IMR-90 (cell line): ENCODE data around the gene CIZ1. TPM values are rescaled to one million over a fixed set of nuclear protein-coding genes. Genes with fewer than 3 reads are reported as not detected.

ENCODE experiments used
- ATAC-seq: fragments of 200-7000 bp; cut with Tn5 transposase; 2 replicates; pipeline ENCODE4 v1.9.1; 2020; ENCODE audit warnings: low read depth, mild to moderate bottlenecking, moderate library complexity
- BruUV-seq: library from RNA; stranded (reverse); fragments of 400-500 nt; replicated peaks from 2 replicates; lab custom pipeline; 2021; lab: Mats Ljungman, UMichigan
- CTCF ChIA-PET: fragments of 300-600 bp; formaldehyde crosslinking; extraction: SDS; loops from one replicate; lab custom pipeline; 2021; ENCODE audit warnings: antibody characterized with exemption; lab: Yijun Ruan, JAX
- POLR2A ChIA-PET: fragments of 300-600 bp; sonication (Branson Sonifier 250); formaldehyde crosslinking; loops from one replicate; lab custom pipeline; 2022; ENCODE audit warnings: antibody characterized with exemption; ENCODE audit not compliant: unreplicated experiment; lab: Charles Lee
- DNase-seq: peaks from one replicate; pipeline ENCODE4 v3.0.0; 2013
- H2AFZ ChIP-seq: replicated peaks from 2 replicates; pipeline ENCODE3; 2013; ENCODE audit warnings: low read length, mild to moderate bottlenecking; ENCODE audit not compliant: poor library complexity
- H2AK5ac ChIP-seq: 2 replicates; pipeline ENCODE4 v1.6.1; 2013; ENCODE audit warnings: low read depth, low read length, inconsistent platforms
- H2AK9ac ChIP-seq: replicated peaks from 2 replicates; pipeline ENCODE3; 2013; ENCODE audit warnings: mild to moderate bottlenecking, low read depth, low read length, moderate library complexity; ENCODE audit not compliant: poor library complexity
- H2BK120ac ChIP-seq: 2 replicates; pipeline ENCODE4 v1.6.1; 2013; ENCODE audit warnings: low read depth, low read length, inconsistent platforms
- H2BK15ac ChIP-seq: 3 replicates; pipeline ENCODE4 v1.6.1; 2013; ENCODE audit warnings: low read depth, low read length, inconsistent platforms
- H2BK20ac ChIP-seq: 2 replicates; pipeline ENCODE4 v1.6.1; 2013; ENCODE audit warnings: low read depth, mild to moderate bottlenecking, inconsistent platforms, low read length, moderate library complexity
- H2BK5ac ChIP-seq: 2 replicates; pipeline ENCODE4 v1.6.1; 2013; ENCODE audit warnings: mild to moderate bottlenecking, low read depth, low read length, inconsistent platforms; ENCODE audit not compliant: poor library complexity, severe bottlenecking
- H3K14ac ChIP-seq: replicated peaks from 2 replicates; pipeline ENCODE4 v1.6.1; 2013; ENCODE audit warnings: low read depth, low read length, inconsistent platforms
- H3K18ac ChIP-seq: 2 replicates; pipeline ENCODE4 v1.6.1; 2013; ENCODE audit warnings: low read depth, low read length, control low read depth
- H3K23ac ChIP-seq: 2 replicates; pipeline ENCODE4 v1.6.1; 2013; ENCODE audit warnings: low read depth, low read length, inconsistent platforms
- H3K27ac ChIP-seq: 2 replicates; pipeline ENCODE4 v1.5.1; 2013; ENCODE audit warnings: mild to moderate bottlenecking, control low read depth, low read length; ENCODE audit not compliant: insufficient read depth
- H3K27me3 ChIP-seq: 2 replicates; pipeline ENCODE4 v1.6.1; 2013; ENCODE audit warnings: low read length; ENCODE audit not compliant: control insufficient read depth, insufficient read depth
- H3K36me3 ChIP-seq: 2 replicates; pipeline ENCODE4 v1.6.1; 2013; ENCODE audit warnings: low read length, mixed read lengths; ENCODE audit not compliant: control insufficient read depth, insufficient read depth
- H3K4ac ChIP-seq: 2 replicates; pipeline ENCODE4 v1.6.1; 2013; ENCODE audit warnings: low read depth, low read length, inconsistent platforms
- H3K4me1 ChIP-seq: 2 replicates; pipeline ENCODE4 v1.6.1; 2013; ENCODE audit warnings: low read length, mixed read lengths; ENCODE audit not compliant: control insufficient read depth, insufficient read depth
- H3K4me2 ChIP-seq: 2 replicates; pipeline ENCODE4 v1.6.1; 2013; ENCODE audit warnings: low read depth, mild to moderate bottlenecking, control low read depth, low read length, moderate library complexity
- H3K4me3 ChIP-seq: 2 replicates; pipeline ENCODE4 v1.5.1; 2013; ENCODE audit warnings: low read depth, mild to moderate bottlenecking, control low read depth, low read length, moderate library complexity; ENCODE audit not compliant: insufficient read depth
- H3K56ac ChIP-seq: 2 replicates; pipeline ENCODE4 v1.6.1; 2013; ENCODE audit warnings: low read length, inconsistent platforms; ENCODE audit not compliant: insufficient read depth; ENCODE audit errors: extremely low read depth
- H3K79me1 ChIP-seq, 2 experiments: 2 replicates each; pipeline ENCODE4 v1.6.1; 2013; ENCODE audit warnings: low read length in 2 of 2, inconsistent platforms in 1 of 2, low read depth in 1 of 2
- H3K9ac ChIP-seq: 2 replicates; pipeline ENCODE4 v1.6.1; 2013; ENCODE audit warnings: low read depth, low read length, control low read depth
- H3K9me1 ChIP-seq: 2 replicates; pipeline ENCODE4 v1.6.1; 2013; ENCODE audit warnings: low read length, inconsistent platforms; ENCODE audit not compliant: insufficient read depth
- H3K9me3 ChIP-seq: 2 replicates; pipeline ENCODE4 v1.6.1; 2013; ENCODE audit warnings: low read length; ENCODE audit not compliant: control insufficient read depth, insufficient read depth
- H4K20me1 ChIP-seq: 2 replicates; pipeline ENCODE4 v1.6.1; 2013; ENCODE audit warnings: low read length, inconsistent platforms; ENCODE audit not compliant: insufficient read depth
- H4K5ac ChIP-seq: 2 replicates; pipeline ENCODE4 v1.6.1; 2013; ENCODE audit warnings: mild to moderate bottlenecking, low read depth, low read length, control low read depth
- H4K8ac ChIP-seq, 2 experiments: 2 replicates each; pipeline ENCODE4 v1.6.1; 2013; ENCODE audit warnings: low read depth in 2 of 2, low read length in 2 of 2, control low read depth in 1 of 2, inconsistent platforms in 1 of 2
- H4K91ac ChIP-seq: 2 replicates; pipeline ENCODE4 v1.6.1; 2013; ENCODE audit warnings: low read depth, low read length, inconsistent platforms; ENCODE audit not compliant: insufficient read depth
- BHLHE40 ChIP-seq: fragments of 150-350 bp; IDR thresholded peaks from 2 replicates; pipeline ENCODE4 v1.6.1; 2016; ENCODE audit warnings: mild to moderate bottlenecking, low read depth, low read length
- CEBPB ChIP-seq: IDR thresholded peaks from 2 replicates; pipeline ENCODE4 v1.6.1; 2012; ENCODE audit warnings: low read depth, low read length, improper control_type of control experiment
- CHD1 ChIP-seq: IDR thresholded peaks from 2 replicates; pipeline ENCODE4 v1.6.1; 2012; ENCODE audit warnings: low read depth, low read length, improper control_type of control experiment
- FOS ChIP-seq: fragments of 150-350 bp; IDR thresholded peaks from 2 replicates; pipeline ENCODE4 v1.6.1; 2016; ENCODE audit warnings: low read depth, low read length
- MXI1 ChIP-seq: IDR thresholded peaks from 2 replicates; pipeline ENCODE4 v1.6.1; 2012; ENCODE audit warnings: low read depth, mild to moderate bottlenecking, low read length, moderate library complexity, borderline replicate concordance
- RAD21 ChIP-seq: IDR thresholded peaks from 2 replicates; pipeline ENCODE4 v1.6.1; 2012; ENCODE audit warnings: low read length, improper control_type of control experiment
- RCOR1 ChIP-seq: IDR thresholded peaks from 2 replicates; pipeline ENCODE4 v1.6.1; 2012; ENCODE audit warnings: mild to moderate bottlenecking, low read length, improper control_type of control experiment; ENCODE audit not compliant: insufficient replicate concordance
- USF2 ChIP-seq: fragments of 150-350 bp; IDR thresholded peaks from 2 replicates; pipeline ENCODE4 v1.6.1; 2017; ENCODE audit warnings: mild to moderate bottlenecking, antibody characterized with exemption, low read length, low read depth
- WGBS, 2 experiments: methylation state at CpG; one replicate each; pipeline versions ENCODE4 v1.1.5 to v1.1.7; 2013; ENCODE audit warnings: missing lambda C conversion rate in 2 of 2; ENCODE audit not compliant: insufficient read length in 1 of 2; ENCODE audit errors: extremely low coverage in 2 of 2; 5-methylcytosine and 5-hydroxymethylcytosine counted together
- dilution Hi-C: fragments of 300-500 bp; cut with HindIII; formaldehyde crosslinking; loops from one replicate; pipeline ENCODE4 v1.14.3; 2018; ENCODE audit warnings: low sequenced_read_pairs; ENCODE audit not compliant: unreplicated experiment
- in situ Hi-C: fragments of 300-500 bp; cut with MboI; formaldehyde crosslinking; loops from 3 replicates; pipeline ENCODE4 v1.14.3; 2019; ENCODE audit warnings: low sequenced_read_pairs, inconsistent platforms, mixed read lengths
- intact Hi-C: fragments of 100-400 bp; cut with micrococcal nuclease; formaldehyde crosslinking; loops from 2 replicates; pipeline ENCODE4 v1.10.0; 2022
- polyA plus RNA-seq, 3 experiments: library from polyadenylated mRNA; depleted of rRNA; stranded (reverse); fragments of >200 nt; gene quantifications; 2 replicates each; pipeline ENCODE4 v1.2.3, GENCODE V29; 2012; ENCODE audit warnings: low replicate concordance in 1 of 3
- total RNA-seq: library from RNA; depleted of rRNA; stranded (reverse); fragments of >200 nt; gene quantifications from 2 replicates; pipeline ENCODE4 v1.2.3, GENCODE V29; 2012

CIZ1 gene
- total and polyA plus RNA-seq, 2 of the 4 experiments (the other 2 are of a cell fraction) = 13.8 to 51.9 TPM

- no peak overlapping the region for H3K18ac ChIP-seq
- dilution Hi-C loops (no loop called here), in situ Hi-C loops (no loop called here), intact Hi-C loops (no loop called here)
- no peak overlapping the region for H2BK120ac ChIP-seq
- POLR2A ChIA-PET = no interaction called here
- H3K27ac ChIP-seq = no peak overlapping the region
- ATAC-seq (no peak), DNase-seq (no peak)
- no peak overlapping the region for H4K8ac ChIP-seq
- H2AFZ ChIP-seq = no peak overlapping the region
- H2BK20ac ChIP-seq = no peak overlapping the region
- TF ChIP-seq RCOR1 = no peak
- TF ChIP-seq BHLHE40 = no peak
- no peak for TF ChIP-seq RAD21
- TF ChIP-seq MXI1 = no peak
- TF ChIP-seq CHD1 = no peak
- TF ChIP-seq FOS = no peak
- no peak for TF ChIP-seq USF2
- no peak for TF ChIP-seq CEBPB
- H3K4me2 ChIP-seq = no peak overlapping the region
- H3K9me1 ChIP-seq = peaks cover 9% of the 10 kb centered on the region
- no peaks in the 10 kb centered on the region for H3K9me3 ChIP-seq
- CTCF ChIA-PET = no interaction called here
- peaks cover 14 to 57% of the 10 kb centered on the region in 2 experiments for H3K79me1 ChIP-seq
- H2AK5ac ChIP-seq = no peak overlapping the region
- H3K27me3 ChIP-seq = no peaks in the 10 kb centered on the region
- peaks cover 1% of the 10 kb centered on the region; the same call in 1 of the 2 replicates for H3K4me1 ChIP-seq
- peaks cover 53% of the 10 kb centered on the region for H3K36me3 ChIP-seq
- no peak overlapping the region for H3K14ac ChIP-seq
- H3K4ac ChIP-seq = no peak overlapping the region
- H3K56ac ChIP-seq = no peak overlapping the region
- H4K5ac ChIP-seq = no peak overlapping the region
- no peak overlapping the region for H4K91ac ChIP-seq
- H2BK15ac ChIP-seq = no peak overlapping the region
- H2BK5ac ChIP-seq = no peak overlapping the region
- no peak overlapping the region for H3K9ac ChIP-seq
- H3K23ac ChIP-seq = no peak overlapping the region
- WGBS, 2 experiments = 86% methylated on average over 4 of the region's 10 CpGs; no CpG with 5 or more reads in 1 of the 2 experiments
- H3K4me3 ChIP-seq = no peak overlapping the region
- peaks cover 11% of the 10 kb centered on the region for H4K20me1 ChIP-seq
- no TSS peak for BruUV-seq
- no peak overlapping the region for H2AK9ac ChIP-seq
Observed at GRCh38 chr9:128163523-128164306, 27.7 kb downstream of the CIZ1 start.
